Endothelial cell of umbilical vein (primary cell): Measurements from ENCODE around the gene HNMT. TPM values are rescaled to one million over a fixed set of nuclear protein-coding genes. Genes with fewer than 3 reads are reported as not detected.

Experiments used
- BruUV-seq: library from RNA; stranded (reverse); fragments of 400-500 nt; replicated peaks from 2 replicates; lab custom pipeline; 2021; lab: Mats Ljungman, UMichigan
- CTCF ChIA-PET: fragments of 300-600, 350-600 bp; sonication (Branson Sonifier 250); formaldehyde crosslinking; loops from one replicate; lab custom pipeline; 2021; ENCODE audit warnings: antibody characterized with exemption, inconsistent platforms; lab: Charles Lee
- POLR2A ChIA-PET: fragments of 300-600, 350-600 bp; sonication (Branson Sonifier 250); formaldehyde crosslinking; loops from one replicate; lab custom pipeline; 2021; ENCODE audit warnings: antibody characterized with exemption, inconsistent platforms; lab: Charles Lee
- DNase-seq: peaks from one replicate; pipeline ENCODE4 v3.0.0-alpha.2; 2011; ENCODE audit warnings: low read depth, low spot score
- FAIRE-seq: peaks from 2 replicates; lab custom pipeline; 2011; peaks lifted over from hg19 to GRCh38; lab: Jason Lieb, UNC
- H2AFZ ChIP-seq: 2 replicates; pipeline ENCODE4 v1.6.0; 2012; ENCODE audit warnings: low read depth, low read length, control low read depth, inconsistent platforms
- H3K27ac ChIP-seq: 2 replicates; pipeline ENCODE4 v1.5.1; 2011; ENCODE audit warnings: low read depth, mild to moderate bottlenecking, control low read depth, low read length, moderate library complexity; ENCODE audit not compliant: insufficient read depth
- H3K27me3 ChIP-seq, 2 experiments: 2 replicates each; pipeline versions ENCODE4 v1.6.0 to v1.6.1; 2011; ENCODE audit warnings: low read length in 2 of 2, mixed read lengths in 1 of 2; ENCODE audit not compliant: control insufficient read depth in 2 of 2, insufficient read depth in 2 of 2
- H3K36me3 ChIP-seq, 2 experiments: 2 replicates in 1 of 2; 3 replicates in 1 of 2; pipeline ENCODE4 v1.5.1; 2011; ENCODE audit warnings: low read length in 2 of 2, mild to moderate bottlenecking in 1 of 2, moderate library complexity in 1 of 2; ENCODE audit not compliant: control insufficient read depth in 2 of 2, insufficient read depth in 2 of 2; ENCODE audit errors: extremely low read depth in 1 of 2
- H3K4me1 ChIP-seq: 3 replicates; pipeline ENCODE4 v1.5.1; 2011; ENCODE audit warnings: mild to moderate bottlenecking, low read length; ENCODE audit not compliant: control insufficient read depth, insufficient read depth; ENCODE audit errors: extremely low read depth
- H3K4me2 ChIP-seq: 2 replicates; pipeline ENCODE4 v1.6.1; 2011; ENCODE audit warnings: low read length, control low read depth, mixed read lengths; ENCODE audit not compliant: insufficient read depth
- H3K4me3 ChIP-seq, 3 experiments: fragments of 200-600 bp in 1 of 3; sonication (generic), shearing (Covaris generic) in 1 of 3; replicated peaks in 1 of 3; 2 replicates each; pipeline ENCODE4 v1.5.1; 2011 to 2016; ENCODE audit warnings: control low read depth in 3 of 3, low read length in 3 of 3, mild to moderate bottlenecking in 2 of 3, inconsistent platforms in 1 of 3, low read depth in 1 of 3, moderate library complexity in 1 of 3; ENCODE audit not compliant: insufficient read depth in 1 of 3
- H3K79me2 ChIP-seq: 2 replicates; pipeline ENCODE4 v1.6.0; 2012; ENCODE audit warnings: low read length, inconsistent platforms; ENCODE audit not compliant: control insufficient read depth, insufficient read depth
- H3K9ac ChIP-seq: replicated peaks from 2 replicates; pipeline ENCODE3; 2011; ENCODE audit warnings: low read length, control low read depth; ENCODE audit not compliant: insufficient read depth; ENCODE audit errors: extremely low read depth
- H3K9me1 ChIP-seq: replicated peaks from 3 replicates; pipeline ENCODE4 v1.6.0; 2011; ENCODE audit warnings: mild to moderate bottlenecking, low read length; ENCODE audit not compliant: control insufficient read depth, insufficient read depth; ENCODE audit errors: extremely low read depth
- H3K9me3 ChIP-seq: replicated peaks from 2 replicates; pipeline ENCODE4 v1.5.1; 2012; ENCODE audit warnings: low read length, inconsistent platforms; ENCODE audit not compliant: control insufficient read depth, insufficient read depth
- H4K20me1 ChIP-seq: replicated peaks from 2 replicates; pipeline ENCODE3; 2011; ENCODE audit warnings: mild to moderate bottlenecking, low read length; ENCODE audit not compliant: control insufficient read depth, insufficient read depth; ENCODE audit errors: extremely low read depth
- CTCF ChIP-seq, 2 donors: IDR thresholded peaks; 1 replicate in 1 of 2; 2 replicates in 1 of 2; pipeline ENCODE4 v1.5.1; 2011; ENCODE audit warnings: low read length in 2 of 2, mild to moderate bottlenecking in 2 of 2, moderate library complexity in 2 of 2, control low read depth in 1 of 2, inconsistent platforms in 1 of 2, low read depth in 1 of 2; ENCODE audit not compliant: insufficient read depth in 1 of 2; ENCODE audit errors: extremely low read depth in 1 of 2
- EZH2 ChIP-seq: IDR thresholded peaks from 2 replicates; pipeline ENCODE4 v1.6.1; 2012; ENCODE audit warnings: borderline replicate concordance, low read depth, mild to moderate bottlenecking, moderate library complexity, low read length, inconsistent platforms; ENCODE audit not compliant: severe bottlenecking
- FOS ChIP-seq: IDR thresholded peaks from 2 replicates; pipeline ENCODE4 v1.6.1; 2011; ENCODE audit warnings: mild to moderate bottlenecking, low read length, moderate library complexity, borderline replicate concordance; ENCODE audit not compliant: insufficient read depth
- GATA2 ChIP-seq: IDR thresholded peaks from 2 replicates; pipeline ENCODE4 v1.7.0; 2011; ENCODE audit warnings: low read depth, mild to moderate bottlenecking, moderate library complexity, mixed read lengths, low read length; ENCODE audit not compliant: insufficient read length, insufficient read depth
- JUN ChIP-seq: IDR thresholded peaks from 2 replicates; pipeline ENCODE4 v1.6.1; 2011; ENCODE audit warnings: borderline replicate concordance, low read depth; ENCODE audit not compliant: insufficient read length, insufficient read depth
- MYC ChIP-seq: IDR thresholded peaks from one replicate; pipeline ENCODE4 v1.6.1; 2011; ENCODE audit warnings: mild to moderate bottlenecking, low read depth, low read length
- POLR2A ChIP-seq: IDR thresholded peaks from 2 replicates; pipeline ENCODE4 v1.6.1; 2012; ENCODE audit warnings: low read depth, mild to moderate bottlenecking, control low read depth, low read length
- POLR2AphosphoS5 ChIP-seq: IDR thresholded peaks from 2 replicates; pipeline ENCODE4 v1.6.1; 2012; ENCODE audit warnings: low read depth, mild to moderate bottlenecking, control low read depth, low read length, moderate library complexity; ENCODE audit not compliant: insufficient read depth
- dilution Hi-C: fragments of 300-500 bp; cut with MboI; formaldehyde crosslinking; loops from one replicate; pipeline ENCODE4 v1.15.0; 2019; ENCODE audit warnings: low sequenced_read_pairs; ENCODE audit not compliant: extremely low pct_ligation_motif_present
- intact Hi-C: fragments of 100-400 bp; cut with micrococcal nuclease; formaldehyde crosslinking; loops from one replicate; pipeline ENCODE4 v1.10.0; 2022
- polyA plus RNA-seq, 4 experiments: library from polyadenylated mRNA; depleted of rRNA in 3 of 4; stranded (reverse) in 3 of 4; unstranded in 1 of 4; fragments of >200 nt; gene quantifications; 2 replicates each; pipeline versions ENCODE4 v1.2.1 to v1.2.3, GENCODE V29; 2011 to 2012; ENCODE audit warnings: missing spikeins in 1 of 4
- total RNA-seq: library from RNA; stranded (reverse); gene quantifications from 2 replicates; pipeline ENCODE4 v1.2.3, GENCODE V29; 2021
- TF ChIP-seq, protein P1 (sequence below): IDR thresholded peaks from 2 replicates; pipeline ENCODE4 v1.6.1; 2011; ENCODE audit not compliant: insufficient read depth, insufficient read length

HNMT gene
- total and polyA plus RNA-seq, 2 donors (not counting 3 experiments of a cell fraction or from before 2014, with no cell fraction given) = 8.6 to 16.9 TPM

- H3K4me1 ChIP-seq = no peaks in the 10 kb centered on the region
- H3K9me3 ChIP-seq = no peaks in the 10 kb centered on the region
- no peaks in the 10 kb centered on the region for H3K27me3 ChIP-seq
- no peaks in the 10 kb centered on the region for H4K20me1 ChIP-seq
- DNase-seq (no peak), FAIRE-seq (no peak)
- TF ChIP-seq POLR2A (no peak), CTCF (IDR thresholded peaks at IDR 0.05; ENCODE audit: extremely low read depth in 1 of 2, insufficient read depth in 1 of 2, low read depth in 1 of 2, low read length in 2 of 2) (no peak), MYC (no peak), GATA2 (no peak), JUN (no peak), FOS (no peak), POLR2AphosphoS5 (no peak), EZH2 (no peak)
- TF ChIP-seq, protein P1, sequence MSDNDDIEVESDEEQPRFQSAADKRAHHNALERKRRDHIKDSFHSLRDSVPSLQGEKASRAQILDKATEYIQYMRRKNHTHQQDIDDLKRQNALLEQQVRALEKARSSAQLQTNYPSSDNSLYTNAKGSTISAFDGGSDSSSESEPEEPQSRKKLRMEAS = no peak
- CTCF ChIA-PET = no interaction called here
- no peaks in the 10 kb centered on the region for H3K9me1 ChIP-seq
- BruUV-seq = no TSS peak
- no peaks in the 10 kb centered on the region for H3K79me2 ChIP-seq
- POLR2A ChIA-PET = no interaction called here
- no peak overlapping the region for H2AFZ ChIP-seq
- dilution Hi-C loops (no loop called here), intact Hi-C loops (no loop called here)
- no peak overlapping the region for H3K4me3 ChIP-seq
- H3K4me2 ChIP-seq = no peak overlapping the region
- no peak overlapping the region for H3K27ac ChIP-seq
- no peak overlapping the region for H3K9ac ChIP-seq
- no peaks in the 10 kb centered on the region for H3K36me3 ChIP-seq
These were observed 35.0 kb downstream of the HNMT start for GRCh38 chr2:137999273-137999672.
